Stimulated activated CD4-positive, alpha-beta T cell treated with anti-CD3 and anti-CD28 coated beads, Interleukin-12 subunit alpha, Interleukin-12 subunit beta, amount 100 ng/mL, for 4 hours (primary cell): ENCODE data around the gene NDUFB7.
"Not testable (repeated sequence)": the region's sequence is repeated elsewhere in the genome, so short reads cannot be mapped to it uniquely, and the experiment has no call there.

Experiments
- DNase-seq: peaks from one replicate; pipeline ENCODE4 v3.0.0-alpha.2; 2020

Gene NDUFB7

DNA sequence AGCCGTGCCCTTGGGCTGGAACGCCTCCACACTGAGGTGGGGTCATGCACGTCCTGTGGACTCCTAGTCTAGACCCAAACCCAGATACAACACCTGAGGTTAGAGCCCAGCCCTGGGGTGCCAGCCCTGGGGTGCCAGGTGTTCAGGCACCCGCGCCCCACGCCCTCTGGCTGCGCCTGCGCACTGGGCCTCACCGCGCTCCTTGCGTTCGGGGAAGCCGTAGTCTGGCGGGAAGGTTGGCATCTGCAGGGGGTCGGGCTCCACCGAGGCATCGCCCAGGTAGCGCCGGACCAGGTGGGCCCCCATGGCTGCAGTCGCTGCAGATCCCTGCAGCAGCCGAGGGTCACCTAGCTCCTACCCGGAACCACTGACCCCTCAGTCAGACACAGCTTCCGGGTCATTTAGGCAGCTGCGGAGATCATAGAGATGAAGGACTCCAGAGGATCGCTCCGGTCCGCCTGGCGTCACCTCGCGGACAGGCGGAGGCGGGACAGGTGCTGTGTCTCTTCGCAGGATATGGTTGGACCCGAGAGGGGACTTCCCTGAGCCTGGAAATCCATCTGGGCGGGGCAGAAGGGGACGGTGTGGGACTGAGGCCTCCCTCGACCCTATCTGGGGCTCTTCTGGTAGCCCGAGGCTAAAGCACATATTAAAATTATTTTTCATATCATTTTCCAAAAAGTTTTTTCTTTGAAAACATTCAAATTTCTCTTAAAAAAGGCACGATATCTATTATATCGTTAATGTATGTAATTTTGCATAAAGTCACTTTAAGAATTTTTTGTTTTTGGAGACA, at the start of gene NDUFB7:
Gene NDUFB7, minus strand, starts transcription at position 372 of the 796 bp plus-strand sequence. Its CDS starts 66 bp downstream, at position 306.
- DNase-seq = peak; percentile 84

DNA sequence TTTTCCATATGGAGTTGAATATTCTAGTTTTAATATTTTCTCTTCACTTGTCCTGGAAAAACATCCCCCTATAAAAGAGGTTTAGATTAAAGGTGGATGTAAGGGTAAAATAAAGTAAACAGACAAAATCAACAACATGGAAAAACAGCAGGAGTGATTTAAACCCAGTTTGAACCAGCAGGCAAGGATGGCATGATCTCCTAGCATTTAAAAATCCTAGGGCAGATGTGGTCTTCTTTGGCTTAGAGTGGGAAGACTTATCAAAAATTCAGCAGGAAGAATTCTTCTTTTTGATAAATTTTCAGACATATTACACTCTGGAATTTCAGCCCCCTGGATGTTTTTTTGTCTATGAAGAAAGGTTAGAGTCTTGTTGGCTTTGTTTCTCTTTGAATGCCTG, 47.5 kb upstream of the NDUFB7 start:
- no peak for DNase-seq

DNA sequence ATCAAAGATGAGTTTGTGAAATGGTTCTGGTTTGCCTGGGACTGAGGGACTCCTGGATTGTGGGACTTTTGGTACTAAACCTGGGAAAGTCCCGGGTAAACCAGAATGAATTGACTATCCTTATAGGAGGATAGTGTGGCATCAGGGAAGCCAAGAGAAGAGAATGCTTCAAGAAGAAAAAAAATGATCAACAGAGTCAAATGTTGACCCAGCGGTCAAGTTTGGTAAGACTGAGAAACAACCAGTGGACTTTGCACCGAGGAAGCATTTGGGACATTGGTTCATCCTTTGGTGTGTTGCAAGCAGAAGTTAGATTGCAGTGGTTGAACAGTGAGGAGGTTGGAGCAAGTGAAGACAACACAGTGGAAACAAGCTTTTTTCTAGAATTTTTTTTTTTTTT, 44.5 kb upstream of the NDUFB7 start:
- no peak for DNase-seq

DNA sequence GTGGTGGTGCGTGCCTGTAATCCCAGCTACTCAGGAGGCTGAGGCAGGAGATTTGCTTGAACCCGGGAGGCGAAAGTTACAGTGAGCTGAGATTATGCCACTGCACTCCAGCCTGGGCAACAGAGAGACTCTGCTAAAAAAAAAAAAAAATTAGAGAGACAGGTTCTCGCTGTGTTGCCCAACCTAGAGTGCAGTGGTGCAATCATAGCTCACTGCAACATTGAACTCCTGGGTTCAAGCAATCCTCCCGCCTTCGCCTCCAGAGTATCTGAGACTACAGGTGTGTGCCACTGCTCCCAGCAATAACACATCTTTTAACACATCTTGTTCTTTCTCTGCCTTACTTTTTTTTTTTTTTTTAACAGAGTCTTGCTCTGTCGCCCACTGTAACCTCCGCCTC, 43.8 kb upstream of the NDUFB7 start:
- DNase-seq = no peak

DNA sequence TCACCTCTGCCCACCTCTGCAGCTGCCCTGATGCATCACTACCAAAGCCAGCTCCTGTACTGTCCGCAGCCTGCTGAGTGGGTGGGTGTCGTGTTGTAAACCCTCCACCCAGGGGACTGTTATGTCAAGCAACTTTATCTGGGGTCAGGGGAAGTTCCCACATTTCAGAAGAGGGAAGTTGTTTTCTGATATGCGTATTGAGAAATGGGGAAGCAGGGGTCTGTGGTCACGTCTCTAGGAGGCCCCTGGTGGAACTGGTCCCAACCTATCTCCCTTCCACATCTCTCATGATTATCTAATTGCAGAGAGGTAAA, 42.2 kb upstream of the NDUFB7 start:
- no peak for DNase-seq

DNA sequence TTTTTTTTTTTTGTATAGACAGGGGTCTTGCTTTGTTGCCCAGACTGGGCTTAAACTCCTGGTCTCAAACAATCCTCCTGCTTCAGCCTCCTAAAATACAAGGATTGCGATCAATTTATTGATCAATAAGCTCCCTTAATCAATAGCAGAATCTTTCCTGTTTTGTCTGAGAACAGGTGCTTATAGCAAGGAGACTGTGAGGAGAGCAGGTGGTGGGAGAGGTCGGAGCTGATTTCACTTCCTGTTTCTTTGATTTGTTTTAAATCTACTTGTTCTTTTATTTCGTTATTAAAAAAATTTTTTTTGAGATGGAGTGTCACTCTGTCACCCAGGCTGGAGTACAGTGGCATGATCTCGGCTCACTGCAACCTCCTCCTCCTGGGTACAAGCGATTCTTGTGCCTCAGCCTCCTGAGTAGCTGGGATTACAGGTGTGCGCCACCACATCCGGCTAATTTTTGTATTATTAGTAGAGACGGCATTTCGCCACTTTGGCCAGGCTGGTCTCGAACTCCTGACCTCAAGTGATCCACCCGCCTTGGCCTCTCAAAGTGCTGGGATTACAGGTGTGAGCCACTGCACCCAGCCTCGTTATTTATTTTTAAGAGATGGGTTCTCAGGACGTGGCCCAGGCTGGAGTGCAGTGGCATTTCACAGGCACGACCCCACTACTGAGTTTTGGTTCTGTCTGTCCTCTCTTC, 41.7 kb upstream of the NDUFB7 start:
- not testable (repeated sequence) for DNase-seq

DNA sequence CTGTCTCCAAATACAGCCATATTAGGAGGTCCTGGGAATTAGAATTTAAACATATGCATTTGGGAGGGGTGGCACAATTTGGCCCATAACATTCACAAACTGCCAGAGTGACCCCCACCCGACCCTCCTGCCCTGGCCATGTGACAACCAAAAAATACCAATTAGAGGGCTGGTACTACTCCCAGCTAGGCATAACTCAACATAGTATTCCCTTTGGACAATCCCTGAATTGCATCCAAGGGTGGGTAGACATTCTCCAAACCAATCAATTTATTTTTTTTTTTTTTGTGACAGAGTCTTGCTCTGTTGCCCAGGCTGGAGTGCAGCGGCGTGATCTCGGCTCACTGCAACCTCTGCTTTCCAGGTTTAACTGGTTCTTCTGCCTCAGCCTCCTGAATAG, 40.8 kb upstream of the NDUFB7 start:
- DNase-seq = no peak

DNA sequence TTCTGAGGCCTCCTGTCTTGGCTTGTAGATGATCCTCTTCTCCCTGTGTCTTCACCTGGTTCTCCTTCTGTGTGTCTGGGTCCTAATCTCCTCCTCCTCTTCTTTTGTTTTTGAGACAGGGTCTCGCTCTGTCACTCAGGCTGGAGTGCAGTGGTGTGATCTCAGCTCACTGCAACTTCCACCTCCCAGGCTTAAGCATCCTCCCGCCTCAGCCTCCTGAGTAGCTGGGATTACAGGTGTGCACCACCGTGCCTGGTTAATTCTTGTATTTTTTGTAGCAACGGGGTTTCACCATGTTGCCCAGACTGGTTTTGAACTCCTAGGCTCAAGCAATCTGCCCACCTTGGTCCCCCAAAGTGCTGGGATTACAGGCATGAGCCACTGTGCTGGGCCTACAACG, 40.4 kb upstream of the NDUFB7 start:
- not testable (repeated sequence) for DNase-seq

DNA sequence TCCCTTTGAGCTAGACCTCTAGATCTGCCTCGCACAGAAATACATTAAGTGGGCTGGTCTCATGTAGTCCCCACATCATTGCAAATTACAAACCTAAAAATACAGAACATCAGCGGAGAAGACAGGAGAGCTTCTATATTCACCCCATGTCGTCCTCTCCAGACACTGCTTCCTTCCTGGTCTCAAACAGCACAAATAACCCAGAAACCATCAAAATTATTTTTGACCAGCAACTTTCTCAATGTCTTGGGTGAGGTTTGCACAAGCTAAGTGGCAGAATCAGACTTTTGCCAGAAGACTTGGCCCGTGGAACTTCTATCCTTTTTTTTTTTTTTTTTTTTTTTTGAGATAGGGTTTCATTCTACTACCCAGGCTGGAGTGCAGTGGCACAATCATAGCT, 39.2 kb upstream of the NDUFB7 start:
- no peak for DNase-seq

DNA sequence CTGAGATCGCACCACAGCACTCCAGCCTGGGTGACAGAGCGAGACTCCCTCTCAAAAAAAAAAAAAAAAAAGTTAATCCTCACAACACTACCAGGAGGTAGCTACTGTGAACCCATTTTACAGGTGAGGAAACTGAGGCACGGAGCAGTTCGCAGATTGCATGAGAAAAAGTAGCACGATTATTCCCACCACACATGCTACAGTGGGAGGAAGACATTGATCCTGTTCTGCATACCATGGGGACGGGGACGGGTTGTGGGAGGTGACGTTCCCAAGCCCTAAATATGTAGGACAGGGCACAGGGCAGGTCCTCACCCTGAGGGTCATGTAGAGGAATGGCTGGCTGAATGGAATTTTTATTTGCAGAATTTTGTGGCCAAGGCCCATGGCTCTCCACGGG, 34.8 kb upstream of the NDUFB7 start:
- DNase-seq = no peak

DNA sequence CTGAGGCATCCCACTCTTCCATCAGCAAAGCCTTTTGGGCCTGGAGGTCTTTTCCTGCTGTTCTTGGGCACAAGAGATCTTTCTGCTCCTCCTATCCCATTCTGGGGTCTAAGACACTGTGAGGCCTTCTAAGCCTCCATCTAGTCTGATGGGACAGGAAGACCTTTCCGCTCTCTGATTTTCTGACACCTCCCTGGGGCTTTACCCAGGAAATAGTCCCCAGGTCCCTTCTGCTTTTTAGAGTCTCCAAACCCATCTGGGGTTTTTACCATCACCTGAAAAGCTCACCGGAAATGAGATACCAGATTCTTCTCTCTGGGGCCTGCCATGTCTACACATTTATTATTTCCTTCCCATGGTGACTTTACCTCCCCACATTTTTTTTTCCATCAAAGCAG, 32.1 kb upstream of the NDUFB7 start:
- DNase-seq = no peak

DNA sequence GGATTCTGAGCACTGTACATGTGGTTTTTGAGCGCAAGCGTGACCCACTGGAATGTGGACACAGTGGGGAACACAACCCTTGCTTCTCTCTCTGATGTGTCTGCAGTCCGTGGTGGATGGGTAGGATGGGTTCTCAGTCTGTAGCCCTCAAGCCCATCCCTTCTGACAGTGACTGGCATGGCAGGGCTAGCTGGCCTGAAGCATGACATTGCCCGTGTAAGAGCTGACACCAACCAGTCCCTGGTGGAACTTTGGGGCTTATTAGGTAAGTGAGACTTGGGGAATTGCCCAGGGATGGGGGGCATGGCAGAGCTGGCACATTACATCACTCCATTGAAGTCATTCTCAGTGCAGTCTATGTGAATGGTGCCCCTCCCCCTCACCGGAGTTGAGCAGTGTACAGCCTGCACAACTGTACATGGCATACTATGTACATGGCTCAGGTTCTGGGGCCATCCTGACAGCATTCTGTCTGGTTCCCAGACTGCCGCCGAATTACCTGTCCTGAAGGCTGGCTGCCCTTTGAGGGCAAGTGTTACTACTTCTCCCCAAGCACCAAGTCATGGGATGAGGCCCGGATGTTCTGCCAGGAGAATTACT, 27.8 kb upstream of the NDUFB7 start:
- no peak for DNase-seq

DNA sequence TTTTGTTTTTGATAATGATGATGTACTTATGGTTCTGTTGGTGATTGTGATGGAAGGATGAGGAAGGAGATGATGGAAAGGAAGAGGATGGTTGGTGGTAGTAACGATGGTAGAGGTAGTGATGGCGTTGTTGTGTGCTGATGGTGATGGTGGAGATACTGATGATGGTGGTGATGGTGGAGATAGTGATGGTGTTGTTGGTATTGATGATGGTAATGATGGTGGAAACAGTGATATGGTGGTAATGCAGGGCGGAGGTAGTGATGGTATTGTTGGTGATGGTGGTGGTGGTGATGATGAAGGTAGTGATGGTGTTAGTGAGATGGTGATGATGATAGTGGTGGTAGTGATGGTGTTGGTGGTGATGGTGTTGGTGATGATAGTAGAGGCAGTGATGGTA, 23.7 kb upstream of the NDUFB7 start:
- DNase-seq = no peak

DNA sequence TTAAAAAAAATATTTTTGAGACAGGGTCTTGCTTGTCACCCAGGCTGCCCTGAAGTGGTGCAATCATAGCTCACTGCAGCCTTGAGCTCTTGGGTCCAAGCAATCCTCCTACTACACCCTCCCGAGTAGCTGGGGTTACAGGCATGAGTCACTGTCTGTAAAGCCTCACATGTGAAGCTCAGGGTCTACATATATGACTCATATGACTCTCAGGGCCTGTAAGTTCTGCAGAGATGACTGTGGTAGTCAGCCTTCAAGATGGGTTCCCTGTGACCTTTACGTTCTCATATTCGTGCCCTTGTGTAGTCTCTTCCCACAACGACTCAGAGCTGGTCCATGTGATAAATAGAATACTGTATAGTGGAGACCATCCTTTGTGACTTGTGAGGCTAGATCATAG, 17.6 kb upstream of the NDUFB7 start:
- DNase-seq = not testable (repeated sequence)

DNA sequence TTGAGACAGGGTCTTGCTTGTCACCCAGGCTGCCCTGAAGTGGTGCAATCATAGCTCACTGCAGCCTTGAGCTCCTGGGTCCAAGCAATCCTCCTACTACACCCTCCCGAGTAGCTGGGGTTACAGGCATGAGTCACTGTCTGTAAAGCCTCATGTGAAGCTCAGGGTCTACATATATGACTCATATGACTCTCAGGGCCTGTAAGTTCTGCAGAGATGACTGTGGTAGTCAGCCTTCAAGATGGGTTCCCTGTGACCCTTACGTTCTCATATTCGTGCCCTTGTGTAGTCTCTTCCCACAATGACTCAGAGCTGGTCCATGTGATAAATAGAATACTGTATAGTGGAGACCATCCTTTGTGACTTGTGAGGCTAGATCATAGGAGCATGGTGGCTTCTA, 13.3 kb upstream of the NDUFB7 start:
- DNase-seq = not testable (repeated sequence)

DNA sequence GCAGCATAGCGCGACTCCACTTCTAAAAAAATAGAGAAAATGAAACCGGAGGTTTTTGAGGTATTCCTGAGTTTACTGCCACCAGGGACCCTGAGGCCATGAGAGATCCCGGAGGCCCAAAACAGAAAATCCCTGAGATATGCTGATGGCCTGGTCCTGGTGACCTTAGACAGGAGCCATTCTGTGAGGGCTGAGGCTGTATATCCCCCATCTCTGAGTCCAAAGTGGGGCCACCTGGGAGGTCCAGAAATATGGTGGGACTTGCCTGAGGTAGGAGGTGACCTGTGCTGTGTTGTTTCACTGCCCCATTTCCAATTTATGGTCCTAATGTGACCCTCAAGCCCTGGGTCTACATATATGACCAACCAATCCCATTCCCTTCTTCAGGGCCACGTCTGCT, 12.5 kb upstream of the NDUFB7 start:
- DNase-seq = not testable (repeated sequence)

DNA sequence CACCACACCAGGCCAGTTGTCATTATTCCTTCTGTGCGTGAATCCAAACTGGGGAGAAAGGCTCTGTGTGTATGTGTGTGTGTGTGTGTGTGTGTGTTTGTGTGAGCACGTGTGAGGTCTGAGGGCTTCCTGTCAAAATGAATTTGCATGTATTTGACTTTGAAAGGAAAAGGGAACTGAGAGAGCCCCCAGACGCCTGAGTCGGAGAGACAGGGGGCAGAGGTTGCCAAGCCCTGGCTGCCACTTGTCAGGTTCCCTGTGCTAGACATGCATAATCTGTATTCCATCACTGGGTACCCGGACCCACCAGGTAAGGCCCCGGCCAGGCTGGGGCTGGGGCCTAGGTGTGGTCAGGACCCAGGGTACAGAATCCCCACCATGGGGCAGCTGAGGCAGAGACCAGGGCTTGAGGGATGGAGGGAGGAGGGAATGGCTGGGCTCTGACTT, 11.1 kb upstream of the NDUFB7 start, which contains the start of gene CLEC17A:
Gene CLEC17A, plus strand, starts transcription at position 191 of the 447 bp plus-strand sequence. Its CDS starts 77 bp downstream, at position 268.
- DNase-seq = no peak

DNA sequence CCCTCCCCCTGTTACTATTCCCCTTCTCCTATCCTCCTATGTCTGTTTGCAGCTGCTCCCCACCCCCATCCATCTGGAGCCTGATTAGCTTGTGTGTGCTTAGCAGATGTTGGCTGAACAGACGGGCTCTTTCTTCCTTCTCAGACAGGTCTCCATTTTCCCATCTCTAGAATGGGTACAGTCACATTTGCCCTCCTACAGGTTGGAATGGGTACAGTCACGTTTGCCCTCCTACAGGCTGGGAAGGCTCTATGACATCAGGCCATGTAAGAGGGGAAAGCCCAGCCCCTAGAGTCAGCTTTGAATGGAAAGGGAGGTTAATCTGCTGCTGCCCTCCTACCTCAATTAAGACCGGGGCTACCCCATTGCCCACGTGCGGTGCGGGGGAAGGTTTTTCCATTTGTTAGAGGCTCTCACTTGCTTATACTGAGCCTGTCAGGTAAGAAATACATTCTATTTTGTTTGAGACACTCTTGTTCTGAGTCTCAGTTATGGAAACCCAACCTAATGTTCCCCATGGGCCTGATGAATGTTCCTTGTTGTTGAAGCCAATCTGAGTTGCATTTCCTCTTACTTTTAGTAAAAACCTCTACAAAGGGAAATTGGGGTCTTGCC, 8.9 kb upstream of the NDUFB7 start:
- DNase-seq = peak; percentile 53

DNA sequence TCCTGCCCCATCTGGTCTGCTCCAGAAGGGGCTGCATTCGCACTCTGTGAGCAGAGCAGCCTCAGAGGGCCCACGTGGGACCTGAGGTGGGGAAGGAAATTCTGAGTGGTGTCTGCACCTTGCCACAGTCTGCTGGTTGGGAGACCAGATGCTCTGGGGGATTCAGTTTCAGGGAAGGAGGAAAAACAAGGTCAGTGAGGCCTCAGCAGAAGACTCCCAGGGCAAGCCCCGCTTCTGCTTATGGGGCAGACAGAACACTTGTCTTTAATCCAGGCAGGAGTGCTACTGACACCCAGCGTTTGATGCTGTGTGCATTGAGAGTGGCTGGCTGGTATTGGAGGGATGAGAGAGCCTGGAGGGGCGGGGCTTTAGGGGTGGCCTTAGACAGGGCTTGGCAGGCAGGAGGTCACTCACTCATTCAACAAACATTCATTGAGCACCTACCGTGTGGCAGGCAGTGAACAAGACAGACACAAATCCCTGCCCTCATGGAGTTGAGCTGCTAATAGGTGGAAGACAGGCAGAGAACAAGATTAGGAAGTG, 6.1 kb upstream of the NDUFB7 start:
- DNase-seq = no peak

DNA sequence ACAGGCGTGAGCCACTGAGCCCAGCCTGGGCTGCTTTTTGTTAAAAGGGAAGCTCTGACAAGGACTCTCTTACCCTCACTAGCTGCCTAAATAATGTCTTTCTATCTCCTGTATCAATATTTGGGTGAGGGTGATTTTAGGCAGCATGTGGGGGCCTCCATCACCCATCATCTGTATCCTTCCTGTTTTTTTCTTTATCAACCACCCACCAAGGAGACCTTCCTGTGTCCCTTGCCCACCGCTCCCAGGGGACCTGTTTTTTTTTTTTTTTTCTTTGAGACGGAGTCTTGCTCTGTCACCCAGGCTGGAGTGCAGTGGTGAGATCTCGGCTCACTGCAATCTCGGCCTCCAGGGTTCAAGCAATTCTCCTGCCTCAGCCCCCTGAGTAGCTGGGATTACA, 5.4 kb upstream of the NDUFB7 start:
- DNase-seq = no peak

DNA sequence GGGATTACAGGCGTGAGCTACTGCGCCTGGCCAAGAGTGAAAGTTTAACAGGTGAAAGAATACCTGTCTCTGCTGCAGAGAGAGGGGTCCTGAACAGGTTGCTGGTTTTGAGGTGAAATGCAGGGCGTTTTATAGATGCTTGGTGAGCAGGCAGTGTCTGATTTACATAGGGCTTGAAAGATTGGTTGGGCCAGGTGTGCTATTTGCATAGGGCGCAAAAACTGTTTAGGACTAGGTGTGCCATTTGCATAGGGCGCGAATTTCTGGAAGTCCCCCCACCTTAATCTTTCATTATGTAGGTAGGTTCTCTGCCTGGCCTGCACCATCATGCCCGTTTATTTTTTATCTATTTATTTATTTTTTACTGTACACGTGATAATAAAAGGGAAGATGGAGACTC, 4.5 kb upstream of the NDUFB7 start:
- DNase-seq = no peak

DNA sequence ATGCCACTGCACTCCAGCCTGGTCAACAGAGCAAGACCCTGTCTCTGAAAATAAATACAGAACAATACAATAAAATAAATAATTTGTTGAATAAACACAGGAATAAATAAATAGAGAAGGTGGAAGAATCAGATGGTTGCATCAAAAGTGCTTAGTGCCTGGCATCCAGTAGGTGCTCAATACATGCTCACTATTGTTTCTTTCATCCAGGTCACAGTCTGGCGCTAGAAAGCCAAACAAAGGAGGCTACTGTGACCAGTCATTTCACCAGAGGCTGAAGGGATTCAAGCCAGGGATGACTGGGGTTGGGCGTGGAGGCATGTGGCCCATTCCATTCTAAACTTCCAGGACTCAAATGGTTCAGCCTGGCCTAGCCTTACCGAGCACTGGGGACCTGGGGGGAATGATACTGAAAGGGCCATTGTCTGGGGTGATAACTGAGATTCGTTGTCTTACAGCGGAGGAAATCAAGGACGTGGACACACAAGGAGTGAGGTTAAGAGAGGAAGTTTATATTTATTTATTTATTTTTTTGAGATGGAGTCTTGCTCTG, 3.6 kb upstream of the NDUFB7 start:
- DNase-seq = no peak
